RWPE1 (cell line): ENCODE results near the gene PMPCA.

Source experiments
- CTCF ChIA-PET: fragments of 350-600 bp; sonication (Branson Sonifier 250); formaldehyde crosslinking; extraction: SDS; loops from one replicate; lab custom pipeline; 2021; lab: Yijun Ruan, JAX
- POLR2A ChIA-PET: fragments of 400-600 bp; formaldehyde crosslinking; extraction: SDS; loops from one replicate; lab custom pipeline; 2020; ENCODE audit warnings: antibody characterized with exemption; ENCODE audit not compliant: low non-redundant PET; lab: Yijun Ruan, JAX
- DNase-seq: peaks from one replicate; pipeline ENCODE4 v3.0.0; 2012; ENCODE audit warnings: low spot score
- H3K27ac ChIP-seq: fragments of 450-650 bp; 2 replicates; pipeline ENCODE4 v1.5.1; 2017
- TF ChIP-seq, protein P1 (sequence below): fragments of 450-650 bp; conservative IDR thresholded peaks from 2 replicates; pipeline ENCODE4 v1.5.1; 2017; ENCODE audit warnings: low read depth, mild to moderate bottlenecking

The PMPCA gene

DNA sequence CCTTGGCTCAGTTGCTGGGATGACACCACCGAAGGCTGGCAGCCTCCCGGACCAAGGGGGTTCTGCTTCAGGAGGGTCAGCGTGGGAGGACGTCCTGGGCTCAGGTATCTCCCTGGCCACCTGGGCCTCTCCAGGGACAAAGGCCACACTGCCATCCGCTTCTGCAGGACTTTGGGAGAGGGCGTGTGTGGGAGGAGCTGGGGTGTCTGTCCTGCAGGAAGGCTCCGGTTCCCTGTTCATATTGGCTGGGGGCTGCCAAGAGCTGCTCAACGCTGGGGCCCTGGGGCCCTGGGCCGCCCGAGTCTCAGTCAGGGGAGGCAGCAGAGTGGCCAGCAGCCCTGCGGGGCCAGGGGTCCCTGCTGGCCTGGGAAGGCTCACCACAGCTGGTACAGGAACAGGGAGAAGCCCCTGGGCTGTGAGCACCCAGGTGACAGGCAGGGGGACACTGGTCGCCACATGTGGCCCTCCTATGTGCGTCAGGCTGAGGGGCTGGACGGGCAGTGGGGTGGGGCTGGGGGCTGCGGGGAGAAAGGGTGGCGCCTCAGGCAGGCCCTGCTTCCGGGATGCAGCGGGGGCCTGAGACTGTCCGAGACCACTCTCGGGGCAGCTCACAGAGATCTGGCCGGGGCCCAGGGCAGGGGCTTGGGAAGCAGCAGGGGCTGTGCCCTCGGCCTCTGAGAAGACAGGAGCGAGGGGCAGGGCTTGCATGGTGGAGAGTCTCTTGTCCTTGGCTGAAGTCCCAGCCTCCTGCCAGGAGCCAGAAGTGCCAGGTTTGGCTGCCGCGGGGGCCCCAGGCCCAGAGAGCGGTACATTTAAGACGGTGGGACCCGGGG lies 32.1 kb upstream of the PMPCA start:
- DNase-seq, result no peak
- no peak overlapping the region for H3K27ac ChIP-seq
- ChIA-PET POLR2A (no interaction called here), CTCF (no interaction called here)
- TF ChIP-seq, protein P1, sequence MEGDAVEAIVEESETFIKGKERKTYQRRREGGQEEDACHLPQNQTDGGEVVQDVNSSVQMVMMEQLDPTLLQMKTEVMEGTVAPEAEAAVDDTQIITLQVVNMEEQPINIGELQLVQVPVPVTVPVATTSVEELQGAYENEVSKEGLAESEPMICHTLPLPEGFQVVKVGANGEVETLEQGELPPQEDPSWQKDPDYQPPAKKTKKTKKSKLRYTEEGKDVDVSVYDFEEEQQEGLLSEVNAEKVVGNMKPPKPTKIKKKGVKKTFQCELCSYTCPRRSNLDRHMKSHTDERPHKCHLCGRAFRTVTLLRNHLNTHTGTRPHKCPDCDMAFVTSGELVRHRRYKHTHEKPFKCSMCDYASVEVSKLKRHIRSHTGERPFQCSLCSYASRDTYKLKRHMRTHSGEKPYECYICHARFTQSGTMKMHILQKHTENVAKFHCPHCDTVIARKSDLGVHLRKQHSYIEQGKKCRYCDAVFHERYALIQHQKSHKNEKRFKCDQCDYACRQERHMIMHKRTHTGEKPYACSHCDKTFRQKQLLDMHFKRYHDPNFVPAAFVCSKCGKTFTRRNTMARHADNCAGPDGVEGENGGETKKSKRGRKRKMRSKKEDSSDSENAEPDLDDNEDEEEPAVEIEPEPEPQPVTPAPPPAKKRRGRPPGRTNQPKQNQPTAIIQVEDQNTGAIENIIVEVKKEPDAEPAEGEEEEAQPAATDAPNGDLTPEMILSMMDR, result no peak

DNA sequence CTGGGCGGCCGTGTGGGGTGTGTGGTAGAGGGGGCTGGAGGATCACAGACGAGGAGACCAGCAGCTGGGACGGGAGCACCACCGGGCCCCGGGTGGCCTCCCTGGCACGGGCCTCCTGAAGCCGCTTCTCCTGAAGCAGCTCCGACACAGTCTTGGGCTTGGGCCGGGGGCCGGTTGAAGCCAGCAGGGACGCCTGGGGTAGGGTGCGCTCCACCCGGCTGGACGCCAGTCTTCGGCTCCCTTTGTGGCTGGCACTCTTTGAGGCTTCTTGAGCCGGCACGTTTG lies 31.5 kb upstream of the PMPCA start:
- ChIA-PET CTCF (no interaction called here), POLR2A (no interaction called here)
- DNase-seq, result no peak
- H3K27ac ChIP-seq, result no peak overlapping the region
- TF ChIP-seq, protein P1, result no peak

DNA sequence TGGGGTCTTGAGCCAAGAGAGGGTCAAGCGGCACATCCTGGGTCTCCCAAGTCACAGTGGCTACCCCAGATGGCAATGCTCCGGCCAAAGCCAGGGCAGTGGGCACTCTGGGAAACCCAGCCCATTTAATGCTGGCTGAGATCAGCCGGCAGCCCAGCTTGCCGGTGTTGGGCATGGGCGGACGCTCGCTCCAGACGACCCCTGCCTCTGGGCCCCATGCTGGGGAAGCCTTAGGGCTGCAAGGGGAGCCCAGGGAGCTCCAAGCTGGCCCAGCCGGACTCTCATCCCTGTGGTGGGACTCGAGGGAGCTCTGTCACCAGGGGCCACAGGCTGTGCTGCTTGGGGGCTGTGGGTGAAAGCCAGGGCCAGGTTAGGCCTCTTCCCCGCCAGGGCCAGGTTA lies 31.1 kb upstream of the PMPCA start:
- H3K27ac ChIP-seq, result peak overlapping the region; percentile 2; the same call in 1 of the 2 replicates
- CTCF ChIA-PET, result interaction anchor here (0.7 kb wide), 1 partner anchor 64 kb away, joined by 5 read pairs; no protein-coding TSS in a partner anchor
- DNase-seq, result no peak
- TF ChIP-seq, protein P1, result no peak
- POLR2A ChIA-PET, result no interaction called here

DNA sequence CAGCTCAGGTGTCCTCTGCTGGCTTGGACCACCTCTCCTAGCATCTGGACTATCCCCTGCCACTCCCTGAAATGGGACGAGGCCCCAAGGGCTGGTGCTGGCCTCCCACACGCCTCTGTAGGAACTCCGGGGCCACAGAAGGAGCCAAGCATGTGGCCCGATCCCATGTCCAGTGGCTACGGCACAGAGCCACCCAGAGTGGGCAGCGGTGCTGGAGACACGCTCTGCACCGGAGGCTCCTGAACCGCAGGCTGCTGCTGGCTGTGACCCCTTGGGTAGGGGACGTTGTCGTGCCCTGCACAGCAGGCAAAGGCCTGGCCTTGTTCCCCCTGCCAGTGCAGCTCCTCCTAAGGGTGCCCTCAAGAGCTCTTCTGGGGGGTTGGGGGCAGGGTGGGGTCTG lies 30.6 kb upstream of the PMPCA start:
- ChIA-PET POLR2A (no interaction called here), CTCF (interaction anchor here (0.7 kb wide), 1 partner anchor 63 kb away, joined by 5 read pairs; no protein-coding TSS in a partner anchor)
- DNase-seq, result no peak
- TF ChIP-seq, protein P1, result no peak
- peak overlapping the region; percentile 2; the same call in 1 of the 2 replicates for H3K27ac ChIP-seq

GRCh38 chr9:136380381-136380780 lies 30.1 kb upstream of the PMPCA start:
- TF ChIP-seq, protein P1, result no peak
- CTCF ChIA-PET, result interaction anchor here (0.9 to 1.4 kb wide), 3 partner anchors 8 to 67 kb away, joined by 3 to 4 read pairs (median 4); no protein-coding TSS in a partner anchor
- H3K27ac ChIP-seq, result peak overlapping the region; percentile 21
- POLR2A ChIA-PET, result no interaction called here
- DNase-seq, result no peak

- TF ChIP-seq, protein P1, result no peak
- ChIA-PET POLR2A (no interaction called here), CTCF (interaction anchor here (0.7 to 1.4 kb wide), 4 partner anchors 9 to 211 kb away, joined by 3 to 4 read pairs (median 4); no protein-coding TSS in a partner anchor)
- no peak for DNase-seq
- H3K27ac ChIP-seq, result peak overlapping the region; percentile 21
Observed at GRCh38 chr9:136381311-136381710, 29.1 kb upstream of the PMPCA start.
